Measurements from ENCODE around the gene MFRP. TPM values are rescaled to one million over a fixed set of nuclear protein-coding genes. Genes with fewer than 3 reads are reported as not detected.

The MFRP gene
- total RNA-seq, 1 donor from 2014 or later: not detected

DNA sequence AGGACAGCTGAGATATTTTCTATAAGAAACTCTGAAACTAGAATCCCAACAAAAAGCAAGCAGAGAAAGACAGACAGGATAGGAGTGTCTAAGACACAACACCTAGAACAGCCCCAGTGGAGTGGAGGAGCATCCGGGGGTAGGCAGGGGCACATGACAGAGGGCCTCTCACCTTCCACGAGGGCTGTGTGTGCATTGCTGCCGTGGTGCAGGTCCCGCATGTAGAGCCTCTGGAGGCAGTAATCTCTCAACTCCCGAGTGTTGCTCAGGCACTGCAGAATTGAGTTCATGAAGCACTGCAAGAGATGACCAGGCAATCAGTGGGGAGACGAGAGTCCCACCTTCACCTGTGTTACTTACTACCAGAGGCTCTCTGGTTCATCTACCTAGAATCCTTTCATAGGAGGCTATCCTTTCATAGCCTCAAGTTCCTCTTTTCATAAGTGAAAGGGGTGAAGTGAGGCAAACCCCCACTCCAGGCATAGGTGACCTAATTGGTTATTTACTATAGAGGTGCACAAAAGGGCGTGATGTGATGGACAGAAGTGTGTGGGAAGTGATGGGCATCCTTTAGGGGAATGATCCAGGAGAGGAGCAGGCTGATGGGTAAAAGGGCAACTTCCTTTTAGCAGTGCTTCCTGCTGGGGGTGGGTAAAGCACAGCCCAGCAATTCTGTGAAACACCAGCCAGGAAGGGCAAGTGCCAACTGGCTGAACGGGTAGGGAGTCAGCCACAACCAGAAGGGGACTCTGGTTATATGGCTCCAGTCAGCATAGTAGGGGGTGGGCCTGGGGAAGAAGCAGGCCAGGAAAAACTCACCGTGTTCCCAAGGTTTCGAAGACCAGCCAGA lies 13.1 kb upstream of the MFRP start:
- DNase-seq: no peak

DNA sequence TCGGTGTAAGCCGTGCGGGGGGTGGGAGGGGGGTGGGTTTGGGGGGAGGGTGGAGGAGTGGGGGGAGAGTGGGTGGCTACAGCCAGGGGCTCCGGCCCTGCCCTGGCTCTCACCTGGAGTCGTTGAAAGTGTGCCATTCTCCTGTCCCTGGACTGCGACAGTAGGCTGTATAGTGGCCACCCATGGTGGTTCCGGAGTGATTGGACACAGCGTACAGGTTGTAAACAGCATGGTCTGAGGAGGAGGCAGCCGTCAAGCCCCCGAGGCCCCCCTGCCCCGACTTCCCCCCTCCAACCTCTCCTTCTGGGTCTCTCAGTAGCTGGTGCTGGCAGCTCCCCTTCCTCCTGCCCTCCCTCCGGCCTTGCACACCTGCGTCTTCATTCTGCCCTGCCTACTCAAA lies 10.6 kb upstream of the MFRP start:
- no peak for DNase-seq

DNA sequence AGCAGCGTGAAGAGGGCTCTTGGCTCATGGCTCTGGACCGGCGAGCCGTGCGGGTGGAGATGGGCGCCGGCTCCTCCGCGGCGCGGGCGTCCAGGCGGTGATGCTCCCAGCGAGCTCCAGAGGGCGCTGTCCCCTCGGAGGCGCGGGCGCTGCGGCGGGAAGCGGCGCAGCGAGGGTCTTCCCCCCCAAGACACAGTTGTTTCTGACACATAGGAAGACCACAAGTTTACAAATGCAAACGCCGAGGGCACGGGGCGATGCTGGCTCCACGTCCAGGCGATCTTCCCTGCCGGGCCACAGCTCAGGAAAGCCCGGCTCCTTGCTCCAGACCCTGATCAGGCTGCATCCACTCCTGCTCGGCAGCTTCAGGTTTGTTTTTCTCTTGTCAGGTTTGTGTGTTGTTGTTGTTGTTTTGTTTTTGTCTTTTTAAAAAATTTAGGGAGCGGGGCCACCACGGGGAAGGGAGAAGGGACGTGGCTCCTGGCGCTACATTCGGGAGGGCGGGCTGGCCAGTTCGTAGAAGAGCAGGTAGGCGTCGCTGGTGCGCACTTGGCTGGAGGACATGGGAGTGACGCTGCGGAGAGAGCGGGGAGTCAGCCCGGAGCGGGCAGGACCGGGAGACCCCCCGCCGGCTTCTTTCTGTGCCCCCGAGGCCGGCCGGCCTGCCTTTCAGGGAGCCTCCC lies 10.0 kb upstream of the MFRP start:
- peak; percentile 39 for DNase-seq

DNA sequence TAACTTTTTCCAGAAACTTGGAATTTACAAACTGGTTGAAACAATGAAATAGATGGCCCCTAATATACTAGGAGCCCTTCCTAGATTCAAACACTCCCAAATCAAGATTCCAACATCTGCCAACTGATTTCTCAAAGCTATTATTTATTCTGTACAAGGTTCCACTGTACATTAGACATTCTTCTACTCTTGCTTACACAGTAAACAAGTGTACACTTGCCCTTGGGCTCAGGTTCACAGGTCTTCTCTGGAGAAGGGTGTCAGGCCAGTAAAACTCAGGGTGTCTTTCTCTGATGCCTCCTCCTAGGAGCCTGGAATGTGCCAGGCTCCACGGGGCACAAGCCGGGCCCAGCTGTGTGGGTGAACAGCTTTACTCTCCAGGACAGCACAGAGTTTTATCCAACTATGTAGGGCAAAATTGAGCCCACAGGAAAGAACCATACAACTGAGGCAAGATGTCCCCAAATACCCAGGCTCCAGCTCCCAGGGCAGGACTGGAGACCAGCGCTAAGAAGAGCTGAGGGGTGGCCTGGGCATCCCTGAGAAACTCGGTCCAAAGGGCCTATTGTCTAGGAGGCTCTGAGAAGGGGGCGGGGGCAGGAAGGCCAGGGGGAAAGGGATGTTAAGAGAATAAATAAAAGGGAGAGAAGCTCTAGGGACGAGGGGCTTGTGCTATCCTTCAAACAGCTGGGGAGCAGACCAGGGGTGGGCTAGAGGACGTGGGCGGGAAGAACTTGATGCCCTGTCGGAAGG lies 8.8 kb upstream of the MFRP start:
- DNase-seq: no peak

DNA sequence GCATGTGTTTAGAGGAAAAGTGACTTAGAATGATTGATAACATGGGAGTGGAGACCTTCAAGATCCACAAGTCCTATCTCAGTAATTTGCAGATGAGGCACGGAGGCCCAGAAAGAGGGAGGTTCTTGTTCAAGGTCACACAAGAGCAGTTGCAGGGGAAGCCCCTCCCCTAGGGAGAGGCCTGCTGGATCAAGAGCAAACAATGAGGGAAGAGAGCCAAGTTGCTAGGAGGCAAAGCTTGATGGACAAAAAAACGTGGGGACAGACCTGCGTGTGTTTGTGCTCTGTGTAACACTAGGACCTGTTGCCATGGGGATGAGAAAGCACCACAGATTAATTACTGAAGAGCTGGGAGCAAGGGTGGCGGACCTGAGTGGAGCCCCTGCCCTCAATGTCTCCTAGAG lies 6.4 kb upstream of the MFRP start:
- DNase-seq: no peak

DNA sequence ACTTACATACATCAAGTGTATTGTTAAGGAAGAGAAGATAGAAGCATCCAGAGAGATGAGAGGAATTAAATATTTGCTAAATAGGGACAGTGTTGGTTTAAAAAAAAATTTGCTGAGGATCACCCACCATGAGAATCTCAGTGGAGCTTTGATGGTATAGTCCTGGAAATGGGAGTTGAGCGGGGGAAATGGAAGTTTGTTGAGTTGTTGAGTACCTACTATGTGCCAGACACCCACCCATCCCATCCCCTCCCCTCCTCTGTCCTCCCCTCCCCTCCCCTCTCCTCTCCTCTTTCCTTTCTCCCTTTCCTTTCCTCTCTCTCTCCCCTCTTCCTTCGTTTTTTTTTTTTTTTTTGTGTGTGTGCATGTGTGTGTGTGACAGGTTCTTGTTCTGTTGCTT lies 4.7 kb upstream of the MFRP start:
- DNase-seq: no peak

DNA sequence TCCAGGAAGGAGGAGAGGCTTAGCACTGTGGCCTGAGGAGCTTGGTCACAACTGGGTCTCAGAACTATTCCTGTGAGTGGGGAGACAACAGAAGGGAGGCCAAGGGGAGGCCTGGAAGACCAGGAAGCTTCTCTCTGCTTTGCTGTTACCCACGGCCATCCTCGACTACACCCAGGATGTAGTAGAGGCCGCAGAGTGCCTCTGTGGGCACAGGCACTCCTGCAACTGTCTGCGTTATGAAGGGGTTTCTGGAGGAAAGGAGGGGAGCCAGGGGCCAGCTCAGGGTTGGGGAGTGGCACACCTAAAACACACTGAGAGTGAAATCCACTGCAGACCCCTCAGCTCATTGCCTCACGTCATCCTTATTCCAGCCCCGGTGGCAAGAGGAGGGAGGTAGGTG lies 3.8 kb upstream of the MFRP start:
- DNase-seq: no peak

DNA sequence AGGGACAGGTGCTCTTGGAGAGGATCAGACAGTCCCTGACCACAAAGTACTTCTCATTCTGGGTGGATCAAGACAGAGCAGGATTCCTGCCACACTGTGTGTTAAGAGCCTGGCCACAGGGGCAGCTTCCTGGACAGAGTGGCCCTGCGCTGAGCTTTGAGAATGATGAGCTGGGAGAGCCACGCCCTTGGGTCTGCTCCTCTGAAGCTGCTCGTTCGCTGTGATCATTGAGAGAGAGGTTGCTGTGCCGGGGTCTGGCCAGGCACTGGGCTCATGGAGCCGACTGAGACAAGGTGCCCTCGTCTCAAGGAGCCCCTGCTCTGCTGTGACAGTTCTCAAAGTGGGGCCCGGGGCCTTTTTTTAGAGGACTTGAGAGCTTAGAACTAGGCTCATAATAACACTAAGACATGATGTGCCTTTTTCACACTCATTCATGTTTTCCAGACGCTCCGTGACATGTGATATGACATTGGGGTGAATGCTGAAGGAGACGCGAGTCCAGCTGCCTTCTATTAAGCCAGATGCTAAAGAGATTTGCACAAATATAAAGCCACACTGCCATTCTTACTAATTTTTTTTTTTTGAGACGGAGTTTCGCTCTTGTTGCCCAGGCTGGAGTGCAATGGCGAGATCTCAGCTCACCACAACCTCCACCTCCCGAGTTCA lies 1.6 kb upstream of the MFRP start:
- no peak for DNase-seq

DNA sequence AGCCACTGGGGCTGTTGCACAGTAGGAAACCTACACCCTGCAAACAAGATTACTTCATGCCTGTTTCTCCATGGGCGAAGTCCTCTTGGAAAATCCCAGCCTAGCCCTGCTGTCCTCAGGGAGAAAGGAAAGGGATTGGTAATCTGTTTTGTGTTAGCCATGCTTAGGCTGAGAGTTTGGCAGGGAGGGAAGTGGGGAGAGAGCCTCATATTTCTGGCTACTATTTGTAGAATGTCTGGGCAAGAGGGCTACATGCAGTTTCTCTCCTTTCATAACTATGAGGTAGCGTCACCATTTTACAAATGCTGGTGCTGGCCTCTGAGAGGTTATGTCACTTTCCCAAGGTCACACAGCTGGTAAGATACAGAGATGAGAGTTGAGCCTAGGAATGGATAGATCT lies 737 bp upstream of the MFRP start:
- no peak for DNase-seq

DNA sequence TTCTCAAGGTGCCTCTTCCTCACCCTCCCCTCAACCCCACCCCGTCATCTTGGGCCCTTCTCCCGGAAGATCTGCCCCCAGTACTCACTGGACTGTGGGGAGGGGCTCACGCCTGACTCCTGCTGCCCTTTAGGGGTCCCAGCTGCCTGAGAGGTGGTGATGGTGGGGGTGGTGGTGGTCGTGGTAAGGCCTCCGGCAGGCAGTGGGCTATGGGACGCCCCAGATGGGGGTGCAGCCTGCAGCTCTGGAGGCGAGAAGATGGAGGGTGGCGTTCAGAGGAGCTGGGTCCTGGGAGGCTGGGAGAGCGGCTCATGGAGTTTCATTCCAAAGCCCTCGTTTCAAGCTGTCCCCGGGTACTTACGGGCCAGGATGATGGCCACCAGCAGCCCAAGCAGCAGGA lies 820 bp downstream of the MFRP start:
- no peak for DNase-seq

DNA sequence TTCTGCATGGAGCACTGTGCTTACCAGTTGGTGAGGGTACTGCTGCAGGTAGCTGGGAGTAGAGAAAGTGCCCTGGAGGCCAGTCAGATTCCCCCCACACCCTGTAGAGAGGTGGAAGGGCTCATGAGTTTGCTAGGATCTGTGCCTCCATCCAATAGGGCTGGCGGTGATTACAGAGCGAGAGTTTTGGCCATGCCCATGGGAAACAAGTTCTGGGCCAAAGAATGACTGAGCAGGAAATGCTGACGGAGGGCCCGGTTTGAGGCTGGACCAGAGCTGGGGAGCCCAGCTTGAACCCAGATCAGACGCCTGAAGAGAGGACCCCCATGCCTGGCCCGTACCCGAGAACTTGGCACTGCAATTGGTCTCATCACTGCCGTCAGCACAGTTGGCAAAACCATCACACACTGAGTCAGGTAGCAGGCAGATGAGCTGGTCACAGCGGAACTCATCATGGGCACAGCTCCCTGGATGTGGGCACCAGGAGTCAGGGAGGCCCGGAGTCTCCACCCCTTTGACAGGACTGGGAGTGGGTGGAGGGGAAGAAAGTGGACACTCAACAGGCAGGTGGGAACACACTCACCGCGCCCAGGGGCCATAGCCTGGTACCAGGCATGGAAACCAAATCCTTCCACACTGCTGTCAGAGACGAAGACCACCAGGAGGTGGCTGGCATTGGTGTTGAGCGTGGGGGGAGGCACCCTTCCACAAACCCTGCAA lies 2.1 kb downstream of the MFRP start:
- DNase-seq: no peak

DNA sequence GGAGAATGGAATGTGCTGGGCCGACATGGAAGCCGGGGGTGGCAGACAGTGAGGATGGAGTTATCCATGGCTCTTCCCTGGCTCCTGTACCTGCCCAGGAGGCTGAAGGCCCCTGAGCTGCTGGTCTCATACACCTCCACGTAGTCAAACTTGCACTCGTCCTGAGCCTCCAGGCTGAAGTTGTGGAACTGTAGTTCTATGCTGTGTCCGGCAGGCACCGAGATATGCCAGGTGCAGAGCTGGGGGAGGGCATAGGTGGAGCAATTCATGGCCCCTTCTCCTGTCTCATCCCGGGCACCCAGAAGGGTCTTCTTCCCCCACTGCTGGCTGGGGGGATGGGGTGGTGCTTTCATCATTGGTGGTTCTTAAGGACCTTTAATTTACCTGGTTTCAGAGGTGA lies 2.8 kb downstream of the MFRP start:
- DNase-seq: no peak

DNA sequence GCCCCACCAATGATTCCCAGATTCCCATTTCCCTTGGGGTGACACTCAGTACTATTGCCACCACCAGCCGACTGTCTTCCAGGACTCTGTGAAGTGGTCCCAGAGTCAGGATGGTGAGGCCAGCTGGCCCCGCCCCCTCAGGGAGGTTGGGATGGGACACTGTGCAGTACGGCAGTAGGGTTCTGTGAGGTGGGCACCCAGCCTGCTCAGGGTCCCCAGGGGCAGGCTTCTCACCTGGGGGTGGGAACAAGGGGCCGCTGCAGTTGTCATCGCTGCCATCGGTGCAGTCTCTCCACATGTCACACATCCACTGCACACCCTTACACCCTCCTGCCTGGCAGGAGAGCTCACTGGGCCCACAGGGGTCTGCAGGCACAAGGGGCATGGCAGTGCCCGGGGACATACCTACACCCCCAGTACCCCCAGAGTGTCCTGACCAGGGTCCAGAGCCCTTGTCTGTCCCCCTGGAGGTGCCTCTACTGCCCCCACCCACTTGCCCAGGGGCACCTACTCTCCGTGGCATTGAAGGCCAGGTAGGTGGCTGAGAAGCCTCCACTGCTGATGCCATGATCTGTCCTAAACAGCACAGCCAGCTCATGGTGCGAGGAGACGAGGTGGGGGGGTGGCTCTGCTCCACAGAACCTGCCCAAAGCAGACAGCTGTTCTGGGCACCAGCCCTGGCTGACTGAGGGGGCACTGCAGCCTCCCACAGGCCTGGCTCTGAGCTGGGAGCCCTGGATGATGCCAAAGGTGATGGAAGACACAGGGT lies 4.0 kb downstream of the MFRP start:
- DNase-seq: no peak

DNA sequence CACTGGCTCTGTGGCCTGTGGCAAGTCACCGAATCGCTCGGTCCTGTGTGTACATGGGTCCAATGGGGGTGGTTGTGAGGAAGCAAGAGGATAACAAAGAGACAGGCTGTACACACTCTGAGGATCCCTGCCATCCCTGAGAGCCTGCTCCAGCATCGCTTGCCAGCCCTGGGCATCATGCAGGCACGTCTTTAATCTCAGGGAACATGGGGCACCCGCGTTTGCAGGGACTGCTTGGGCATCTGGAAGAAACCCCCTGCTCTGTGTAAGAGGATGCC lies 4.5 kb downstream of the MFRP start:
- no peak for DNase-seq

DNA sequence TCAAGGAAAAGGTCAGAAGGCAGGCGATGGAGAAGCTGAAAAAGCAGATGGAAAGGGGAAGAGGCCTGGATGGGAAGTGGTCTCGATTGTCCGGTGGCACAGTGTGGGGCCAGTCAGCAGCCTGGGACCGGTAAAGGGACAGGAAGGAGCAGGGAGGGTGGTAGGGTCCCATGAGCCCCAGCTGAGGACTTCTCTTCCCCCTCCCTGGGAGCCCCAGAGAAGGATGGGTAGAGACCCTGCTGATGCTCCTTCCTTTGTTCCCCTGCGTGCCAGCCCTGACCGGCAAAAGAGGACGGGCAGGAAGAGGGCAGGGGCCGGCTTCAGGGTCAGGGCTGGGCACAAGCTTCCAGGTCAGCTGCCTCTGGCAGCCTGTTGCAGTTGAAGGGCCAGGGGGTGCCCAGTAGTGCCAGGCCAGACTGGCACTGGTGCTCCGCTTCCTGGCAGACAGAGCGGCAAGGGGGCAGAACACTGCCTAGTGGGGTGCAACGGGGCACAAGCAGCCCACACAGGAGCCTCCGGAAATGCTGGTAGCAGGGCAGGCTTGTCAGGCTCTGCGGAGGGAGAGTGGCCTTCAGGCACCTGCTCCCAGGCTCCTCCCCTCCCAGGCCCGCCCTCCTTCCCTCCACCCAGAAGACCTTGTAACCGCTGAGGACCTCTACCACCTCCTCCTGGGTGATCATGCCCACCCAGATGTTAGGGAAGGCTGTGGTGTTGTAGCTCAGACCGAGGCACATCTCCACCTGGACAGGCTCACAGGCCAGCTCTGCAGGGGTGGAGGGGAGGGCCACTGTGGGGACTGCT lies 5.1 kb downstream of the MFRP start:
- DNase-seq: no peak

DNA sequence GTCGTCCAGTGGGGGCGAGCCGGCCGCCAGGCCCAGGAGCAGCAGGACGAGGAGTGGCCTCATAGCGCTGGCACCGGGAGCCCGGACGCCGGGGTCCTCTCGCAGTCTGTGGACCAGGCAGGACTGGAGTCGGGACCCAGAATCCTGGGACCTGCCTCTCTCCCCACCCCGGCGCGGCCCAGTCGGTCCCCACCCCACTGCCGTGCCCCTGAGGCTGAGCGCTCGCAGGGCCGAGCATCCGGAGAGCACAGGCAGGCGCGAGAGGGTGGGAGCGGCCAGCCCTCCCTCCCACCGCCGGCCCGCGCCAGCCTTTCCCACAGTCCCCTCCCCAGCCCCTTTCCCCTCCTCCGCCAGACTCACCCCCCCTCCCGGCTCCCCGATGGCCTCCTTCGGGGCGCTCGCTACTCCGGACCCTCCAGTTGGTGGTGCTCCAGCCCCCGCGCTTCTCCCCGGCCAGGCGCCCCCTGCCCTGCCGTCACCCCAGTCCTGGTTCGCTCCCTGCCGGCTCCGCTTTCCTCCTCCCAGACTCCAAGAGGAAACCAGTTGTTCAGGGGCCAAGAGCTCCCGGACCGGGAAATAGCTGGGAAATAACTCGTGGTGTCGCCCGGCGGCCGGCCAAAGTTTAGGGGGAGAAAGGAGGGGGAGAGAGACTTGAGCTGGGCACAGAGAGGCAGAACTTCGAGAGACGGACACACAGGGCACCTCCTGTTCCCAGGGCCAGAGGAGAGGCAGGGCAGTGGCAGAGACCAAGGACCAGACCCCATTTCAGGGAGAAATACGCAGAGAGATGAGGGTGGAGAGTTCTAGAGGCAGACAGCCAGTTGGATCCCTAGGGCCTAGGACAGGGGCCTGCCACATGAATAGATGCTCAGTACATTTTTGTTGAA lies 5.9 kb downstream of the MFRP start, which contains the start of gene C1QTNF5:
C1QTNF5 (minus strand) TSS at position 549 of the 887 bp plus-strand sequence; CDS start at position 63, 486 bp downstream.
- DNase-seq: no peak

DNA sequence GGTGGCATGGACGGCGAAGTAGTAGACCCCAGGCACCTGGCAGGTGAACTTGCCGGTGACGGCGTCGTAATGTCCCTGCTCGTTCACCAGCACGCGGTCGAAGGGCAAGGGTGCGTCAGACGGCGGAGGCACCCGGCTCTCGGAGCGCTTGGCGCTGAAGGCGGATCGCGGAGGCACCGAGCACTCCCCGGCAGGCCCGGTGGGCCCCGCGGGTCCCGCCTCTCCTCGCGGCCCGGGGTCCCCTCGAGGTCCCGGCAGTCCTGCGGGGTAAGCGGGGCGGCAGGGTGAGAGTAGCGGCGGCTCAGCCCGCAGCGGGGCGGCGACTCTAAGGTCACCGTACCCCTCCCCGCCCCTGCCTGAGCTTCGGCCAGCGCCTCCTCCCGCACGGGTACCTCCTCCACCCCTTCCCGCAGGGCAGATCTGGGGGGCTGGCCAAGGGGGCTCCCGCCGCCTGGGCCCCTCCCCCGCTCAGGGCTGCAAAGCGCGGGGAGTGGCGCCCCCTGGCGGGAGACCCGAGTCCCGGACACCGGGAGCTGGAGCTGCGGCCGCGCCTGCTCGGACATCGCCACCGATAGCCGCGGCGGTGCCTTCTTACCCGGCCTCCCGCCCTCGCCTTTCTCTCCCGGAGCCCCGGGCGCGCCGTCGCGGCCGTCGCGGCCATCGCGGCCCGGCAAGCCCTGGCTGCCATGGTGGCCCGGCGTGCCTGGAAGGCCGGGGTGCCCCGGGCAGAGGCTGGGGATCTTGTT lies 6.7 kb downstream of the MFRP start:
- no peak for DNase-seq

DNA sequence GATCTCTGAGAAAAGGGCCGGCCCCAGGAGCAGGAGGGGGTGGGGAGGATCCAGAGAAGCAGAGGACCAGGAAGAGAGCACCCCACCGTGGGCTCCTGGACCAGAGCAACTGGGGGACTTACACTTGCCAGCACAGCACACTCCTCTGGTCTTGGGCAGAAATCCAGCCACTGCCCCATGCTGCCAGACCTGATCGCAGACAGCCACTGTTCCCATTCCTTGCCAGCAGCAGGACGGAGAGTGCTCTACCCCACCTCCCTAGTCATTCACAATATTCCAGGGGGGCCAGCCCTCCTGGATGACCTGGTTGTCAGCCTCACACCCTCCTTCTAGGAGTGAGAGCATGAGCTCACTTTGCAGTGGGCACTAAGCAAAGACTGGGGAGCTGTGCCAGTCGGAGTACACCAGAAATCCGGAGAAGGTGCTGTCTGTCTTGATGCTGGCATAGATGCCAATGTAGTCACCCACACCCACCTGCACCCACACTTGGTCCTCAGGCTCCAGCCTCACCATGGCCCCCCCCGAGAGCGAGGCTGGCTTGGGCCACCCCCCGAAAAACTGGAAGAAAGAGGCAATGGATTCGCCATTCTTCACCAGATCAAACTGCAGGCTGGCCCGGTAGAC lies 7.4 kb downstream of the MFRP start:
- no peak for DNase-seq
